AG20443 (cell line): Measurements from ENCODE around the gene GNA12.
"Not testable (repeated sequence)": the region's sequence is repeated elsewhere in the genome, so short reads cannot be mapped to it uniquely, and the experiment has no call there.

Source experiments
- DNase-seq: peaks from one replicate; pipeline ENCODE4 v3.0.0; 2012; ENCODE audit warnings: low spot score, mixed read lengths

GNA12 gene

DNA sequence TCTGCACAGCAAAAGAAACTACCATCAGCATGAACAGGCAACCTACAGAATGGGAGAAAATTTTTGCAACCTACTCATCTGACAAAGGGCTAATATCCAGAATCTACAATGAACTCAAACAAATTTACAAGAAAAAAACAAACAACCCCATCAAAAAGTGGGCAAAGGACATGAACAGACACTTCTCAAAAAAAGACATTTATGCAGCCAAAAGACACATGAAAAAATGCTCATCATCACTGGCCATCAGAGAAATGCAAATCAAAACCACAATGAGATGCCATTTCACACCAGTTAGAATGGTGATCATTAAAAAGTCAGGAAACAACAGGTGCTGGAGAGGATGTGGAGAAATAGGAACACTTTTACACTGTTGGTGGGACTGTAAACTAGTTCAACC, 95.4 kb downstream of the GNA12 start:
- DNase-seq: not testable (repeated sequence)

DNA sequence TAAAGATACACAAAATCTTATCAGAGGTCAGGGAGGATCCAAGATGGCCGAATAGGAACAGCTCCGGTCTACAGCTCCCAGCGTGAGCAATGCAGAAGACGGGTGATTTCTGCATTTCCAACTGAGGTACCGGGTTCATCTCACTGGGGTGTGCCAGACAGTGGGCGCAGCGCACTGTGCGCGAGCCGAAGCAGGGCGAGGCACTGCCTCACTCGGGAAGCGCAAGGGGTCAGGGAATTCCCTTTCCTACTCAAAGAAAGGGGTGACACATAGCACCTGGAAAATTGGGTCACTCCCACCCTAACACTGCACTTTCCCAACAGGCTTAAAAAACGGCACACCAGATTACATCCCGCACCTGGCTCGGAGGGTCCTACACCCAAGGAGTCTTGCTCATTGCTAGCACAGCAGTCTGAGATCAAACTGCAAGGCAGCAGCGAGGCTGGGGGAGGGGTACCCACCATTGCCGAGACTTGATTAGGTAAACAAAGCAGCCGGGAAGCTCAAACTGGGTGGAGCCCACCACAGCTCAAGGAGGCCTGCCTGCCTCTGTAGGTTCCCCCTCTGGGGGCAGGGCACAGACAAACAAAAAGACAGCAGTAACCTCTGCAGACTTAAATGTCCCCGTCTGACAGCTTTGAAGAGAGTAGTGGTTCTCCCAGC, 100.5 kb downstream of the GNA12 start:
- not testable (repeated sequence) for DNase-seq

DNA sequence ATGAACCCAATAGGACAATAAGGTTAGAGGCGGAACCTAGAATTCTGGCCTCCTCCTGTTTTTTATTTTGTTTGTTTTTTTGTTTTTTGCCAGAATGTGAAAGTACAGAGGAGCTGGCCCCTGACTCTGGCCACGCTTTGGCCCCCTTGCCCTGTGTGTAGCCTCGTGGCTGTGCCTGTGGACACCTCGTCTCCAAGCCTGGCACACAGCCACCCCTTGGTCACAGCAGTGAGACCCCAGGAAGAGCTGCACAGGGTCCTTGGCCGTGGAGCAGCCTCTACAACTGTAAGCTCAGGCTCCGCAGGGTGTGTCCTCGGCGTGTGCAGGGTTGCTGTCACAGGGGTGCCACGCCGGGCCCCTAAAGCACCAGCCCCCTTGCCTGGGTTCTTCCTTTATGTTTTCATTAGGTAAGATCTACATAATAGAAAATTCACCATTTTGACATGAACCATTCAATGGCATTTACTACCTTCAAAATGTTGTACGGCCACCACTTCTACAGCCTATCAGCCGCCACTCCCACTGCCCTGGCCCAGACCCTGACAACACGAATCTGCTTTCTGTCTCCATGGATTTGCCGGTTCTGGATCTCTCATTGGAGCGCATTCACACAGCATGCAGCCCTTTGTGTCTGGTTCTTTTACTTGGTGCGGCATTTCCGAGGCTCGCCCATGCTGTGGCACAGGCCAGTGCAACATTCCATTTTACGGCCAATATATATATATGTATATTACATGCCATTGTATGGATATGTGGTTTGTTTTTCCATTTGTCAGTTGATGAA, 105.2 kb downstream of the GNA12 start:
- no peak for DNase-seq

GRCh38 chr7:2737771-2738540, 106.2 kb downstream of the GNA12 start:
- DNase-seq: no peak

- DNase-seq: not testable (repeated sequence)
These were observed 106.9 kb downstream of the GNA12 start for GRCh38 chr7:2737005-2737743.

DNA sequence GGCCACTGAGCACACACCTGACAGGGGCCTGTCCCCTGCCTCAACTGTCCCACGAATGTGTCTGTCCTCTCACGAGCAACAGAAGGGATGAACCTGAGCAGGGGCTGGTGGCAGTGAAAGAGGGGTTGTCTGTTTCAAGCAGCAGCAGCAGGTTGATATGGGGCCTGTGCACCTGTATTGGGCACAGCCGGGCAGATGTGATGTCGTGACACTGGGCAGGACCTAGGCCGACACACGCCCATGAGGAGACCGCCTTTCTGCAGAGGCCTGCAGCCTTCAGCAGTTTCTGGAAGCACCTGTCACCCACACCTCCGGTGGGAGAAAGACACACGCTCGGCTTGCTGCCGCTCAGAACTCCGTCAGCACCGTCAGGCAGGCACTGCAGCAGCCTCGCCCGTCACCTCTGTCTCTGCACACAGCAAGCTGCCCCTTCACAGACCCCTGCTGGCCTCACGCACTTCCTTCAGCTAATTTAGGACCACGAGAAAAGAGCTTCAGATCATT, 107.6 kb downstream of the GNA12 start:
- DNase-seq: no peak

DNA sequence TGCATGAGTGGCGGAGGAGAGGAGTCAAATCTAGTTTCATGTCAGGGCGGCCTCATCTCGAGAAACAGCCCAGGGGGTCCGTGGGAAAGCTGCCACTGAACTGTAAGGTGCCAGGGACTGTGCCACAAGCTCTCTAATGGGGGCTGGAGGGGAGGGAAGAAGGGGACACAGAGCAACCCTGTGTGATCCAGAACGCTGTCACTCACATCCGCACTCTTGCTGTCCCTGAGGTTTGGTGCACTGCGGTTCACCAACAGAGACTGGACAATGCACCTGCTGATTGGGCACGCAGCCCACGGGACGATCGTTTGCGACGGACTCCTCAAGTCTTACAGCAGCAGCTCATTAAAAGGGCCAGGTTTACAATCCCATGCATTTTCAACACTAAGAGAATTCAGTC, 108.4 kb downstream of the GNA12 start:
- DNase-seq: no peak

GRCh38 chr7:2734751-2735571, 109.1 kb downstream of the GNA12 start:
- no peak for DNase-seq

DNA sequence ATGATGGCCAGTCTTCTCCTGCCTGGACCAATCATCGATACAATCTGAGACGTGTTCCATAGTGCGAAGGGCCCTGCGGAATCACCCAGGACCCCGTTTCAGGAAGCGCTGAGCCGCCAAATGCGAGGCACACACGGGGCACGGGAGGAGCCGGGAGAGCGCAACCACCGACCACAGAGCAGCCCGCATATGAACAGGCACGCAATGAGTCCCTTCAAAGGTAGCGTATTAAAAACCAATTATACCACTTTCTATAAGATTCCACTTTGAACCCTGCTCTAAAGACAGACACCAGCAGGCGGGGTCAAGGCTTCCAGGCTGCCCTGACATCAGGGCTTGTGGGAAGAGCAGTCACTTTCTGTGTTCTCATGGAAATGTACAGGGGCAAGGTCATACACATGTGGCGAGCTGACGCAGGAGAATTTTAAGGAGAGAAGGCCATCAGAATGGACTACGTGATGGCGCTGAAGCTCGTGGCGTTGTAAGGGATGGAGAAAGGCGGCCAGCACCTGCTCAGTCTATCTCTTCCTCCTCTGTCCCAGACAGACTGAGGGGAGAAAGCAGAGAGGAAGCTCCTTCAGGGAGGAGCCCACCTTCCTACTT, 109.9 kb downstream of the GNA12 start:
- no peak for DNase-seq

DNA sequence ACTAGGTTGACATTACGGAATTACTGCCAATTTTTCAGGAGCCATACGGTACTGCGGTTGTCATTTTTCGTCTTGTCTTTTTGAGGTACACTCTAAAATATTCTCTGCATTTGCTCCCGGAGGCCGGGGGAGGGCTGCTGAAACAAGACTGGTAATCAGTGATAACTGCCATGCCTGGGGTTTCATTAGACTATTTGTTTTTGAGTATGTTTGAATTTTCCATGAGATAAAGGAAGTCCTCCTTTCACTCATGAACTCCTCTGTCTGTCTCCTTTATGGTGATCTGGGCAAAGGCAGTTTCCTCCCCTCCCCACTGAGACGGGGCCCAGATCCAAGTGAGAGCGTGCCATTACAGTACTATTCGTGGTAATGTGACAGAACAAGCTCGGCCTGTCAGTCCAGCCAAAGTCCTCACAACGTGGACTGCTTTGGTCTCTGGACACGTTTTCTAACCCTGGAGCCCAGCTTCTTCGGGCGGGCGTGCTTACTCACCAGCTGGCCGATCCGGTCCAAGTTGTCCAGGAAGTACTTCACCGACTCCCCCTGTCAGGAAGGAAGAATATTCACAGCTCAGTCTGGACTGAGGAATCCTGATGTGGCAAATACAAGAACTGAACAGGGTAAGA, 111.0 kb downstream of the GNA12 start:
- peak; percentile 66 for DNase-seq

DNA sequence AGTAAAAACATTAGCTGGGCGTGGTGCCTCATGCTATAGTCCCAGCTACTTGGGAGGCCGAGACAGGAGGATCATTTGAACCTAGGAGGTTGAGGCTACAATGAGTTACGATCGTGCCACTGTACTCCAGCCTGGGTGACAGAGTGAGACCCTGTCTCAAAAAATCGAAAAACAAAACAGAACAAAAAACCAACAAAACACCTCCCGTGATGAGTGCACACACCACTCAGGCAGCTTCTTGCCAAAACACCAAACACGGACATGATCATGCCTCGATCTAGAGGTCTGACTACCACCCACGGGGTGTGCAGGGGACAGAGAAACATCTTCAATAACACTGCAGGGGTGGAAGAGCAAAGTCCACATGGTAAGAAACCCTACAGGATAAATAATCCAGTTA, 111.7 kb downstream of the GNA12 start:
- DNase-seq: no peak

GRCh38 chr7:2730846-2731770, 113.0 kb downstream of the GNA12 start:
- no peak for DNase-seq

DNA sequence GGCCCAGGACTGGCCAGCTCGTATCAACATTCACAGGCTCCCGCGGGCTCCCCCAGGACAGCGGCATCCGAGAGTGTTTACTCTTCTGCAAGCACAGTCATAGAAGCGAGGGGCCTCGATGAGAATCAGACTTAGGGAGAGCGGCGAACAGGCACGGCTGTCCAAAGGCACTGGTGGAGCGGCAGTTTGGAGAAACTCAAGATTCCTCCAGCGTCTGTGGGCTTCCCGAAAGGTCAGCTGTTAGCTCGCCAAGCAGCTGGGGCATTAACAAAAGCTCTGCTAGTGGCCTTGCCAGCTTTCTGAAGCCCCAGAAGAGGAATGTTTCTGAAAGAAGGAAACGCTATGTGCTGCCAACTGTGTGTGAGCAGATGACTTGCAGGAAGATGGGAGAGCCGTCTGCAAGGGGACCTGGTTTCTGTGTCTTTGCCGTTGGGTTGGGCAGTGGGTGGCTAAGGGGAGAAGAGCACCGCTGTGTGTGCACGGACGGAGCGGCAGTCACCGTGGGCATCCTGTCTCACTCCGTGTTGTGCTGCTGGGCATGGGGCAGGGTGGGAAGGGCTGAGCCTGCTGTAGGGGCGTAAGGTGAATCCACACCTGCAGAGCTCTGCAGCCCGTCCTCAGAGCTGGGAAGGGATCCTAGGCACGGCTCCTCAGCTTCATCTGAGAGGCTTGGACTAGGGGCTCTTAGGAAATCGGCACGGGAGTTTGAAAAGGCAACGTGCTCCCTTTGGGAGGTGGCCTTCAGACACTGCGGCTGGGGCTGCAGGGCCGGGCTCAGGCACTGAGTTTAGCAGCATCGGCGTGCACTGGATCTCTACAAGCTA, 114.0 kb downstream of the GNA12 start:
- no peak for DNase-seq

DNA sequence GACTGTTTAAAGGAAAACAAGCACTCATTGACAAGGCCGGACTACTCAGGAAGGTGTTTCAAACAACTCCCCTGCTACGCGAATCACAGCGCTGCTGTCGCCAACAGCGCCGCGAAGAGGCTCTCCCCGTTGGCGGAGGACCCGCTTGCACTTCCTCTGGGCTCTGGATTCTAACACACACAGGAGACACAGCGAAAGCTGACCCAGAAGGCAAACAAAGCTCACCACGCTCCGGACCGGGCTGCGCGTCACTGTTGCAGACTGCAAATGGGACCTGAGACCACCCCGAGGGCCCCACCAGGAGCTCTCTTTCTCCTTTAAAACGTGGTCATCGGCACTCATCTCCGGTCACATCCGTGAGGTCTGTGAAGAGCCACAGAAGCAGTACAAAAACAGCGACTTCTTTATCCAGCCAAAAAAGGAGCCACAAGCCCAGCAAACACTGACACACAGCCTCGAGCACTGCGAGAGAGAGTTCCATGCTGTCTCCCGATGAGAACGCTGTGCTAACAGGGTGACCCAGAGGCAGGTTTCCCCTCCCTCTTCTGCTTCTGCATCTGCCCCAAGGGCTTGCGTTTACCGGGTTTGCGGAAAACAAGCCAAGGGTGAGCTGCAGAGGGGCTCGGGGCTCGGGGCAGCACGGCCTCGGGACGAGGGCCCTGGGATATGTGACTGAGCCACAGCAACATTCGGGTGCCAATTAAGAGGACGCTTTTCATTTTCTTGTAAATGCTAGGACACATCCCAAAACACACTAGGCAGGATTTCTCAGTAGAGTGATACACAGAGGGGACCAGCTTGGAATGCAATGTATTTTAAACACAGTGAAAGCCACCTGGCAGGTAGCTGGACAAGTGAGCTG, 114.8 kb downstream of the GNA12 start:
- DNase-seq: no peak

DNA sequence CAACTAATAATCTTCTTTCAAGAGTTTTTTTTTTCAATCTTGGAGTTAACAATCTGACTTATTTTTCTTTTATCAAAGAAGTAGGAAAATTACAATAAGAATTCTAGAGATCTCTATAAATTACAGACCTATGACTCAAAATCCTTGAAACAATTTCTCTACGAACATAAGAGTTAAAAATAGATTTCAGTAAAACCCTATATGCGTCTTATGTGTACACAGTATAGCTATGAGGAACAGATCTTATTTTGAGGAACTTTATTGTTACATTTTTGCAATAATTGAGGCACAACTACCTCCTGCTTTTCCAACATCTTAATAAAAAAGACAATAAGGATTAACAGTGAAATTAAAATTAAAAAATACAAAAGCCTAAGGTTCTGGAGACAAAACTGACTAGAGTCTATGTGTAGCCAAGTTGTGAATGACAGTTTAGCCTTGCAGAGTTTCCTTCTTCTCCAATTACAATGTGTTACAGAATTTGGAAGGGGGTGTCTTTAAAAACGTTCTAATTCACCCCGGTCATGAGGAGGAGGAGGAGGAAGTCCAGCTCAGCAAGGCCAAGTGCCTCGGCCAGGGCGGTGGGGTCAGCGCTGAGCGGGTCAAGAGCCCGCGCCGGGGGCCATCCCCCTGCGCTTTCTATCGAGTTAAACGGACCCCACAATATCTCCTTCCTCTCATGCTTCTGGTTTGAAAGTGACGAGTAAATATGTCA, 115.6 kb downstream of the GNA12 start:
- DNase-seq: no peak

- DNase-seq: not testable (repeated sequence)
These were observed 116.9 kb downstream of the GNA12 start for GRCh38 chr7:2727206-2727605.
